Ecto neural progenitor cell (in vitro differentiated cells): ENCODE data around the gene PNPO.
"Not testable (repeated sequence)": the region's sequence is repeated elsewhere in the genome, so short reads cannot be mapped to it uniquely, and the experiment has no call there.

ENCODE experiments used
- DNase-seq: peaks from one replicate; pipeline ENCODE4 v3.0.0-alpha.2; 2018; ENCODE audit warnings: low spot score

PNPO gene

DNA sequence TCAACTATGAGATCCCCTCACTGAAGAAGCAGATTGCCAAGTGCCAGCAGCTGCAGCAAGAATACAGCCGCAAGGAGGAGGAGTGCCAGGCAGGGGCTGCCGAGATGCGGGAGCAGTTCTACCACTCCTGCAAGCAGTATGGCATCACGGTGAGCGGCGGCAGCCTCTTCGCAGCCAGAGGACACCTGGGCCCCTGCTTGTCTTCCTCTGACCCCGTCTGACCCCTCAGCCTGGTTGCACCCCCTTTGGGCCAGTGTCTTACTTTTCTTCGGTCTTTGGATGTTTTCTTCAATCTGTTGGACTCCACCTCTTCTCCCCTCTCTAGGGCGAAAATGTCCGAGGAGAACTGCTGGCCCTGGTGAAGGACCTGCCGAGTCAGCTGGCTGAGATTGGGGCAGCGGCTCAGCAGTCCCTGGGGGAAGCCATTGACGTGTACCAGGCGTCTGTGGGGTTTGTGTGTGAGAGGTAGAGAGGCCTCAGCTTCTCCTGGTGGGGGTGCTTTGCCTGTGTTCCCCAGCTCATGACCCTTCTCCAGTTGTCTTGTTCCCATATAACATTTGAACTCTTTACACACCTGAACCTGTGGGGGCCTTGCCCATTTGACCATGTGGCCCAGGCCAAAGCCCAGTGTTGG is 33.9 kb downstream of the PNPO start:
- no peak for DNase-seq

DNA sequence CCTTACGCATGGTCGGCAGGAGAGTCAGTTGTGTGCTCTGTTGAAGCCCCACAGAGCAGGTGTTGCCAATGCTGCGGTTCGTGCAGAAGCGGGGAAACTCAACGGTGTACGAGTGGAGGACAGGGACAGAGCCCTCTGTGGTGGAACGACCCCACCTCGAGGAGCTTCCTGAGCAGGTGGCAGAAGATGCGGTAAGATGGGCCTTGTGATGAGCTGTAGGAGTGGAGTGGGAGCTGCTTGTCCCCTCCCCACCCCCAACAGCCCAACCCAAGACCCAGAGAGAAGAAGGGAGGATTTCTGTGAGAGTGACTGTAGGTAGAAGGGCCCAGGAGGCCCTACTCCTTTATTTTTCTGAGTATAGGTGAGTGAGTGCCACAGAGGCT is 34.4 kb downstream of the PNPO start:
- no peak for DNase-seq

DNA sequence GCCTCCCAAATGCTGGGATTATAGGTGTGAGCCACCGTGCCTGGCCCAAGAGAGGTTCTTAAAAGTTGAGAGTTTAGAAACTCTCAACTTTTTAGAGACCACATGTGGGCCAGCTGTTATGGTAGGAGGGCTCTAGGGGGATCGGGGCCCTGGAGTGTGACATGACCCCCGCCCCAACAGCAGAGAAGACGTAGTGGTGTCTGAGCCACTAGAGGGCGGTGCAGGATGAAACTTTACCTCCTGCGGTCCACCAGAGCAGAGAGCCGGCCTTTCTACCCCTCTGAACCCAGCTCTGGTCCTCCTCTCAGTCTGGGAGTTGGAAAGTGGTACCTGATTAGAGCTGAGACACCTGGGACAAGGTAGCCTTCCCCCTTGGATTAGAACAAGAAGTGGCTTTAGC is 37.0 kb downstream of the PNPO start:
- peak; percentile 89 for DNase-seq

DNA sequence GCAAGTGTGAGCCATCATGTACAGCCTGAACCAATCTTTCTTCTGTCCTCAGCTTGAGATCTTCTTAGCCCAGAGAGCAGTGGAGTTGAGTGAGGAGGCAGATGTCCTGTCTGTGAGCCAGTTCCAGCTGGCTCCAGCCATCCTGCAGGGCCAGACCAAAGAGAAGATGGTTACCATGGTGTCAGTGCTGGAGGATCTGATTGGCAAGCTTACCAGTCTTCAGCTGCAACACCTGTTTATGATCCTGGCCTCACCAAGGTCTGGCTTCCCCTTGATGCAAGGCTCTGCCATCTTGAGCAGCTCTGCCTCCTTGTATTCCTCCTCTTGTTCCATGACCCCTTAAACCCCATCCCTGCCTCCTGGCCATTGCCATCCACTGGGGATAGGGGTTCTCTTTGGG is 39.2 kb downstream of the PNPO start:
- DNase-seq: no peak

DNA sequence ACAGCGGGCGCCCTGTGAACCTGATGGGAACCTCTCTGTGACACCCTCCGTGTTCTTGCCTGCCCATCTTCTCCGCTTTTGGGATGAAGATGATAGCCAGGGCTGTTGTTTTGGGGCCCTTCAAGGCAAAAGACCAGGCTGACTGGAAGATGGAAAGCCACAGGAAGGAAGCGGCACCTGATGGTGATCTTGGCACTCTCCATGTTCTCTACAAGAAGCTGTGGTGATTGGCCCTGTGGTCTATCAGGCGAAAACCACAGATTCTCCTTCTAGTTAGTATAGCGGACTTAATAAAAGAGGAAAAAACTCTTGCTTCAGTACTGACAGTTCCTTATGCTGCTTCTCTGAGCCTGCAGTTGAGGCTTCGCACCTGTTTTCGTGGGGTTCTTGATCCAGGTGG is 40.1 kb downstream of the PNPO start:
- DNase-seq: no peak

DNA sequence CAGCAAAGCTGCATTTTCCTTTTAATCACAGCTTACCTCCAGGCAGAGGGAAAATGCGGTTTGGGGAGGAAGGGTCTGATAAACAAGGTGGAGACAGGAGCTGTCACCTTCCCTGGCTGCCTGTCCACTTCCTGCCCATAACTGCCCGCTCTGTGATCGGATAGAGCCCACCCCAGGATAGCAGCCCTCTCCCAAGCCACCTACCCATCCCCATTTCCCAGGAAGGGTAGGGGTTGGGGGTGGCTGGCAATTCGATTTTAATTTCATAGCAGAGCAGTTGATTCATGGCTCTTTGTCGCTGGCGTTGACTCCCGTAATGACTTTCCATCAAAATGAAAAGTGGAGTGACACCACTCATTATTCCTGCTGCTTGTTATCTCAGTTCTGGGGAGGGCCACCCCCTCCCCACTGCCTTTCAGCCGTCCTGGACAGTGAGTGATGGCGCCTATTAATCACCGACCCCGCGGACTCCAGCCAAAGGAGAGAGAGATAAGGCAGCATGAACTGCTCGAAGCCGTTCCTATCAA is 40.8 kb downstream of the PNPO start:
- no peak for DNase-seq

DNA sequence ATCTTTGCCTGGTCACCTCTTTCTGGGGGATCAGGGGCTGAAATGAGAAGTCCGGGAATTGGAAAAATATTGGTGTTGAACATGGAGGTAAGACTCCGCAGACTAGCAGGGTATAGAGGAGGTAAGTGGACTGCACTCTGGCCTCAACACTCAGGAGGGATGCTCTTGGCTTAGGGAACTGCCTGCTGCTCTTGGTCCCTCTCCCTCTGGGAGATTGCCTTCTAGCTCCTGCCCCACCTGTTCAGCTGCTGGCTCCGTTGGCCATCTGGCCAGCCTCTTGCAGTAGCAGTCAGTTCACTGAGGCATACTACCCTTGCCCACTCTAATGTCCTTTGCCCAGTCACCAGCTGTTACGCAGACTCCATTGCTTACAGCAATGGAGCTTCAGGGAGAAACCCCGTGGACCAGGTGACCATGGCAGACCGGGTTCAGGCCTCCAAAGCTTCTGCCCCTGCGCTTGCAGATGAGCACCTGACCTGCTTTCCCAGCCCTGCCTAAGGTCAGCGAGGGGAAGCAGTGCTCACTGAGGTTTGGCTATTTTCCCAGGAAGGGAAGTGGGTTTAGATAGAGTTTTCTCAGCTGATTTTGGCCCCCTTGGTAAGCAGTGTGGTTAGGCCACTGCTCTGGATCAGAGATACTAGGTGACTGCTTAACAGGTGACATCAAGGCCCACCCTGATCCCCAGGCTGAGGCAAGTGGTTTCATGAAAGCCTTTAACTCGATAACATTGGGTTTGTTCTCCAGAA is 41.4 kb downstream of the PNPO start:
- DNase-seq: no peak

DNA sequence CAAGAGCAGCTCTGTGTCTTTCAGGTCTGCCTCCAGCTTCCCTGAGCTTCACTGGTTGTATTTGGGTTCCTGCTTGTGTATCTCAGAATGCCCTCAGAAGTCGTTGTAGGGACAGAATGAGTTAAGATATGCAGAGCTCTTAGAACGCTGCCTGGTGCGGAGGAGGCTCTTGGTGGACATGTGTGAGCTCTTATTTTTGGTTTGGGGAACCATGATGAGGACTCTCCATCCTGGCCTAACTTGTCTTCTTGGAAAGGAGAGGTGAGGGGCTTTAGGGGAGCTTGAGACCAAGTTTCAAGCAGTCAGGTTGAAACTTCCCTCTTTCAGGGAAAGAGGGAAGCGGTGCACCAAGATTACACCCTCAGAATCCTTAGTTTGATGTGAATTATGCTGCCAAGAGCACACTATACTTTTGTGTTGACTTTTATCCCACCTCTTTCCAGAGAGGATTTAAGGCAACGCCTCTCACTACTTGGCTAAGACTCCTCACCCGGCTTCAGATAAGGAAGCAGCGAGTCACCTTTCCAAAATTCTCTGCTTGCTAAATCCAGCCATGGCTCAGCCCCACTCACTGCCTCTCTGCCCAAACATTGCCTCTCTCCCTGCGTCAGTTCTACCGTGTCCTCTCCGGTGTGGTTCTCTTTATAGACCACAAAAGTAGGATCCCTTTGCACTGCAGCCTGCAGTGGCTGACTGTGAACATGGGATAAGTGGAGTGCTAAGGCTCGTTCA is 42.3 kb downstream of the PNPO start:
- DNase-seq: no peak

DNA sequence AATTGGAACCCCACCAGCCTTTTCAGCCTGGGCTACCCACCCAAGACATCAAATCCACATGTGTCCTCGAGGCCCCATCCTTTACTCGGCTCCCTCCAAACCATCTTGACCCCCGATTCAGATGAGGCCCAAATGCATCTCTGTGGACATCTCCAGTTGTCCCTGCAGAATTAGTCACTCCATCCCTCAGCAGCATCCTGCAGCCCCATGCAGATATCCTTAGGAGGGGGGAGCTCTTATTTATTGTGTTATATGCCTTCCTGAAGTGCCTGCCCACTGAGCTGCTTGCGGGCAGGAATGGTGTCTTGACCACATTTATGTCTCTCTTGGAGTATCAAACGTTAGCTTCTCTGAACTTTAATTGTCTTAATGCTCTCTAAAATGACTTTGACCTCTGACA is 45.1 kb downstream of the PNPO start:
- DNase-seq: no peak

DNA sequence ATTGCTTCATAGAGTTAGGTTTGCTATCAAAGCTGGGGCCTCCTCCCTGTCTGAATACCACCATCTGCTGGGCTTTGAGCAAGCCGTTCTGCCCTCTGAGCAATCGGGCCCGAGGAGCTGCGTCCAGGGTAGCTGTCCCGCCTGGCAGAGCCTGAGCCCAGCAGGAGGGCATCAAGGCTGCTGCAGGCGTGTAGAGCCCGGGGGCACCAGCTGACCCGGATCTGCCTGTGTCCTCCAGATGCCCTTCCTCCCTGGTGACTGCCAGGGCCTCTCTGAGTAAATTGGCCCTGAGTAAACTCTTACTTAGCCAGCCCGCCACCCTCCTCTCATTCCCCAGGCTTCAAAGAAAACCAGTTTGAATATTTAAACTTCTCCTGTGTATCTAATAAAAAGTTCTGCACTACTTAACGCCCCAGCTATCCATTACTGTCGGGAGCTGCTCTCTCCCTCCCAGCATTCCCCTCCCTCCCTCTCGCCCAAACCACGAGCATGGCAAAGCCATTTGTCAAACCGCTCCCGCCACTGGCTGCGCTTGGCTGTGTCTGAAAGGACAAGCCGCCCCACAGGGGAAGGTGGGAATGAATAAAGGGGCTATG is 46.0 kb downstream of the PNPO start:
- DNase-seq: peak; percentile 83

DNA sequence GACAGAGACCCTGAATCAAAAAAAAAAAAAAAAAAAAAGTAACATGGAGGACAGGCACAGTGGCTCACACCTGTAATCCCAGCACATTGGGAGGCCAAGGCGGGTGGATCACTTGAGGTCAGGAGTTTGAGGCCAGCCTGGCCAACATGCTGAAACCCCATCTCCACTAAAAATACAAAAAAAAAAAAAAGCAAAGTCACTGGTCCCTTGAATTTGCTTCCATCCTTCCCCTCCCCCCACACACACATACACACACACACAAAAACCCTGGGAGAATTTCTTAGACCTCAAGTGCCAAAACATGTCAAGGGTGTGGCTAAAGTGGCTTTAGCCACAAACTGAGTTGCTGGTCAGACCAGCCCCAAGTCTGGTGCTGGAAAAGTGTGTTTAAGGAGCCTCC is 47.1 kb downstream of the PNPO start:
- DNase-seq: not testable (repeated sequence)

DNA sequence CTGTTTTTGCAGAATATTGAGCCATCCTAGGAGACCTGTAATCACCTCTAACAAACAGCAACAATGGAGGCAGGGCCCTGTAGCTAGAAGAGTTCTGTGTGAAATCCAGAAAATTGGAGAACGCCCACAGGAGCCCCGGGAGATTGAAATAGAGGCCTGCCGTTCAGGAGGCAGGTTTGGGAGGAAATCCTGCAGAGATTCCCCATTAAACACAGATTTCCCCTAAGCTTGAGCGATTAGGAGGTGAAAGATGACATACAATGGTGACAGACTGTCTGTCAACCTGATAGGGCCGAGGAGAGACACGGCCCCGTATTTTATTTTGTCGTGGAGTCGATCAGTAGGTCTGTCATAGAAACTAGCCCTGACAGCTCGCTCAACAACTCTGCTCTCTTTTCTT is 47.8 kb downstream of the PNPO start:
- DNase-seq: no peak

DNA sequence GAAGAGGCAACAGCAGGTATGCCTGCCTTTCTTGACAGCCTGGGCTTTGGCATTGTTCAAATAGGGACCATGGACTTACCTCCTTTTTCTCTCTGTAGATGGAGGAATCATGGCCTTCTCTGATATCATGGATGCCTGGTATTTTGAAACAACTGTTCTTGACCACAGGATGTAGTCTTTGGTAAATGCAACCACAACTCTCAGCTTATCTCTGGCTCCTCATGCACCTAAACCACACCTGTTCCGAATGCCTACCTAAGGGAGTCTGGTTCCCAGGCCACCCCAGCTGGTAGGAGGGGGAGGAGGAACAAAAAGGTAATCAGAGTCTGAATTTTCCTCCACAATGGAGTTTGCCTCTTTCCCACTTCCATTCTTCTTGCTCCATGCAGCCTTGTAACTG is 48.3 kb downstream of the PNPO start:
- no peak for DNase-seq

DNA sequence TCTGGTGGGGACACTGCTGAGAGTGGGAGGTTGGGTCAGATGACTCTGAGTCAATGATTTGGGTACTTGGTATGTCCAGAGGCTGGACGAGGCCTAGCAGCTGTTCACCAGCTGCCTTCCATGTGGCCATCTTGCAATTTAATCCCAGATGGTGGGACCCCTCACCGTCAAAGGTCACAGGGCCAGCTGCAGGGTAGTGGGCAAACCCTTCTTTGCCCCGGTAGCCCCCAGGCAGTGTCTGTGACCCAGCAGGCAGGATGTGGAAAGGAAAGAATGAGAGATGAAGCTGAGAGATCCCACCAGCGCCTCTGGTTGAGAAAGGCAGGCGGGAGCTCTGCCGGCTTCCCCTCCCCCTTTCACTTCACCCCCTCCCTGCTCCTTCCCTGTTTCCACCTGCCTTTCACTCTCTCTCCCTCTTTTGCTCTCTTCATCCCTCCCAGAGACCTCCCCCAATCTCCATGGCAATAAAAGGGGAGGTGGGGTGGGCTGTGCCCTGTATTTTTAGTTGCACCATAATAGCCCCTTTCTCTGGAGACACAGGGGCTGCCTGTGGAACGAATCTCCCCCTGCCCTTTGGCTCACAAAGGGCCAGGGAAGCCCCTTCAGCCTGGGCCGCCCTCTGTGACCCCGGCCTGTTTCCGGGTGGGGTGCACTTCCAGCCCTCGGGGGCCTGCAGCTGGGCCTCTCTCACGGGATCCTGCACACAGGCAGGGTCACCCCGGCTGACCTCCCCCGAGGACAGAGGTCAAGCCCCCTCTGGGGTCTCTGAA is 49.8 kb downstream of the PNPO start:
- peak; percentile 99 for DNase-seq

DNA sequence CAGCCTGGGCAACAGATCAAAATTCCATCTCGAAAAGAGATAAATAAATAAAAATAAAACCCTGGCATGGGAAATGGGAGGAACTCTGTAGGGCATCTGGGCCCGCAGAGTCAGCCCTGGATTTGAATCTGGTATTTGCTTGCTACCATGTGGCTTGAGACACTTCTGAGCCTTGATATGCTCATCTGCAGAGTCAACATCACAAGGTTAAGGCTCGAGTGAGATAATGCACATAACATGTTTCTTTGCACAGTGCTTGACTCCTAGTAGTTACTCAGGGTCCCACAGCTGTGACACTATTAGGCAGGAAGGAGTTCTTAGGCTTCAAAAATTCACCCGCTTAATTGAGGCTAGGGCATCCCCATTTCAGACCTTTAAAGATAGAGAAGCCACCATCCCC is 50.8 kb downstream of the PNPO start:
- no peak for DNase-seq

DNA sequence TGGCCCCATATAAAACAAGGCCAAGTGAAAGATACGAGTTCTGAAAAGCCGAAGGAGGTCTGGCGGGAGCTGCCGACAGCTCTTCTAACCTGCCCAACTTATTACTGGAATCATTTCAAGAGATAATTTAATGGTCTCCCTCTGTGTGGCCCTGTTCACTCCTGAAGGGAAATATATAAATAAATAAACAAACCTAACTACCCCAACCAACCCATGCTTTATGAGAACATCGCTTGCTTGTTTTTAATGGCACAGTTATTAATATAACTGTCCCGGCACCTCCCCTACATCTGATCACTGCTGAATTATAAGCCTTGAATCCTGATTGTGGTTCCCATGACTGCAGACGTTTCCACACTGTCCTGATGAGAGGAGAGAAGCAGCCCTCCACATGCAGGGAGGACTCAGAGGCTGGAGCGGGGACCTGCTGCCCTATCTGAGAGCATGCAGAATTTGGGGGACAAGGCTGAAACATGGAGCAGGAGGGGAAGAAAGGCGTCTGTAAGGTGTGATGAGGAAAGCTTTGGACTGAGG is 51.7 kb downstream of the PNPO start:
- no peak for DNase-seq

DNA sequence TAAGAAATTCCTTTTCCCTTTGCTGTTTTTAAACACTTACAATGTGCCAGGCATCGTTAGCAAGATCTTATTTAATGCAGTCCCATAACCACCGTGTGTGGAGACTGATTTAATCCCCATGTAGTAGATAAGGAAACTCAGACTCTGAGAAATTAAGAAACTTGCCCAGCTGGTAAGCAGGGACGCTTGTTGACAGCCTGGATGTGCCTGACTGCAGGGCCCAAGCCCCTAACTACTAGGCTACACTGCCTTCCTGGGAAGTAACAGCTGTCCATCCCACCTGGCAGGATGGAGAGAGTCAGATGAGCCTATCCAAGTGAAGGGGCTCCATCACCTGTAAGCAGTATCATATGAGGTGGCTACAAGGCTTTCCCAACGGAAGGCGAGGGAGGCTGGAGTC is 52.6 kb downstream of the PNPO start:
- no peak for DNase-seq

DNA sequence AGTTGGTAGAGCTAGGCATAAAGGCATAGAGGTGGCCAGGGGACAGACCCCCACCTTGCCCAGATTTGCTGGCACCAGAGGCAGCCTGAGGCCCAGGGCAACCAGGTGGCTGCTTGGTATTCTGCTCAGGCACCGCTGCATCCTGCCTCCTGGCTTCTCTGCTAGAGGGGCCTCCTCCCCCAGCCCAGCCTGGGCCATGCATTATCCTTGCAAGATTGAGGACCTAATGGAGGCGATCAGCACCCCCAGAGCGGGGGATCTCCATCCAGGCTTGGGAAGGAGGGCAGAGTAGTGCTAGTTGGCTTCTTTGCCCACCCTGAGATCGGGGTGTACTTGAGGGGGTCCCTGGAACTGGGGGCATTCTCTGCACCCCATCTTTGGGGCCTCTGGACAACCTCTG is 53.4 kb downstream of the PNPO start:
- DNase-seq: no peak

DNA sequence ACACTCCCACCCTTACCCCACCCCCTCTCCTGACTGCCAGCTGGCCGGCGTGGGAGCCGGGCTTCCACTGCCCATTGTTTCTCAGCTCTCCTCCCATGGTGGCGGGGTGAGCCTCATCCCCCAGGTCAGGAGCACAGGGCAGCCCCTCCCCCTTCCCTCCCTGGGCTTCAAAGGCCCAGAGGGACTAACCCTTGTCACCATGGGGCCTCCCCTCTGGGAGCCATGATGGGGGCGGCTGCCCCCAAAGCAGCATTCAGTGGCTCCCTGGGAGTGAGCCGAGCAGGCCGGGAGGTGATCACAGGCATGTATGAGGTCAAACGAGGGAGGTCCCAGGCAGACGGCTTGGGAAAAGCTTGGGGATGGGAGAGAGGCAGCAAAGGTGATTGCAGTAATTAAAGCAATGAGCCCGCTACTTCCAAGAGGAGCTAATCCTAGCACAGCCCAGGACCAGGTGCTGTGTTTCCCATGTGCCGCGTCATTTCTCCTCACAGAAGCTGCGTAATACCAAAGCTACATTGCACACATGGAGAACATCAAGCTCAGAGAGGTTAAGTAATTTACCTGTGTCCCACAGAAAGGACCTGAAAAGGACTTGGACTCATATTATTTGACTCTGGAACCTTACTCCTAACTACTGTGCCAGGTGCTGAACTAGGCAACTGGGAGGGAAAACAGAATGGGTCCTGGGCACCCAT is 54.0 kb downstream of the PNPO start:
- peak; percentile 94 for DNase-seq

DNA sequence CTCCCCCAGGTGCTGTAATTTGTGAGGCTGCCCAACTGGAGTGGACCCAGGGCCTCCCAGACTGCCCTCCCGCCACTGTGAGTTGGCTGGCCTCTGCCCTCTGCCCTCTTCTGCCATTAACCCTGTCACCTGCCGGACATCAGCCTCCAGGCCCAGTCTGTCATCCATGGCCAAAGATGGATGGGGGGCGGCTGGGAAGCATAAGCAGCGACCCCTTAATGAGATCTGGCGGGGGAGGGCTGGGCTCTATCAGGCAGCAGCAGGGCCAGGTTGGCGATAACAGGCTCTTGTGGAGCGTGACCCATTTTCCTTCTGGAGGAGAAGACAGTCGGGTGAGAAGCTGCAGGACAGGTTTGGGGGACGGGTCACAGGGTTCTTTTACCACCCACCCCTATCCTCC is 54.8 kb downstream of the PNPO start:
- no peak for DNase-seq

DNA sequence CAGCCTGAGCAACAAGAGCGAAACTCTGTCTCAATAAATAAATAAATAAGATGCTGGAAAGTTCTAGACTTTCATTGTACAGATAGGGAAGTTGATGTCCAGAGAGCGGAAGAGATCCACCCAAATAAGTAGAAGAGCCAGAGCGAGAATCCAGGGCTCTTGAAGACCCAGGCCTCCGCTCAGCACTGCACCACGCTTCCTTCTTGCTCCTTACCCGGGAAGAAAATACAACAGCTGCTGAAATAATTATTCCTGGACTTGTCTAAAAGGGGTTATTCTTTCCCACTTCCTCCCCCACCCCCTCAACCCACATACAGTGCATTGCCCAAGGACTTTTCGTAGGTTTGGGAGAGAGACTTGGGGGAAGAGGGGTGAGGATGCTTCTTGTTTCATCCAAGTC is 56.2 kb downstream of the PNPO start:
- DNase-seq: no peak
